SK-N-SH (cell line): ENCODE measurements around the gene WDR86. TPM values are rescaled to one million over a fixed set of nuclear protein-coding genes. Genes with fewer than 3 reads are reported as not detected.

Source experiments
- CTCF ChIA-PET: fragments of 300-600, 350-600 bp; formaldehyde crosslinking; extraction: SDS; loops from one replicate; lab custom pipeline; 2021; lab: Yijun Ruan, JAX
- POLR2A ChIA-PET: fragments of 350-600 bp; sonication (Branson Sonifier 250); formaldehyde crosslinking; extraction: SDS; loops from one replicate; lab custom pipeline; 2020; ENCODE audit warnings: antibody characterized with exemption, inconsistent platforms; lab: Yijun Ruan, JAX
- DNase-seq: peaks from one replicate; pipeline ENCODE4 v3.0.0; 2012
- H2AFZ ChIP-seq: fragments of 200-600 bp; sonication (generic); 2 replicates; pipeline ENCODE4 v1.8.1; 2016; ENCODE audit warnings: antibody characterized with exemption, mild to moderate bottlenecking, low read depth
- H3F3A ChIP-seq: fragments of 200-600 bp; sonication (generic); replicated peaks from 2 replicates; pipeline ENCODE3; 2016; ENCODE audit warnings: antibody characterized with exemption, mild to moderate bottlenecking; ENCODE audit not compliant: insufficient read depth
- H3K27ac ChIP-seq, 2 experiments: fragments of 200-500 bp in 1 of 2; fragments of 200-600 bp in 1 of 2; sonication (Bioruptor generic) in 1 of 2; sonication (generic), shearing (Covaris generic) in 1 of 2; 2 replicates each; pipeline versions ENCODE4 v1.5.1 to v1.6.1; 2014 to 2016; ENCODE audit warnings: low read depth in 2 of 2, inconsistent platforms in 1 of 2, low read length in 1 of 2, mild to moderate bottlenecking in 1 of 2, mixed read lengths in 1 of 2
- H3K27me3 ChIP-seq: fragments of 200-600 bp; sonication (generic), shearing (Covaris generic); 2 replicates; pipeline ENCODE4 v1.6.1; 2016; ENCODE audit warnings: mixed run types; ENCODE audit not compliant: insufficient read depth
- H3K36me3 ChIP-seq, 2 experiments: fragments of 200-500 bp in 1 of 2; fragments of 200-600 bp in 1 of 2; sonication (Bioruptor generic) in 1 of 2; sonication (generic) in 1 of 2; replicated peaks in 1 of 2; 2 replicates each; pipeline versions ENCODE3 to v1.5.1; 2014 to 2016; ENCODE audit warnings: low read length in 1 of 2, mild to moderate bottlenecking in 1 of 2; ENCODE audit not compliant: insufficient read depth in 2 of 2, control insufficient read depth in 1 of 2
- H3K4me1 ChIP-seq, 2 experiments: fragments of 200-500 bp in 1 of 2; fragments of 200-600 bp in 1 of 2; sonication (Bioruptor generic) in 1 of 2; sonication (generic), shearing (Covaris generic) in 1 of 2; 2 replicates each; pipeline versions ENCODE4 v1.5.1 to v1.6.1; 2014 to 2016; ENCODE audit warnings: low read depth in 1 of 2, low read length in 1 of 2, mixed run types in 1 of 2; ENCODE audit not compliant: insufficient read depth in 2 of 2, control insufficient read depth in 1 of 2
- H3K4me2 ChIP-seq: fragments of 200-600 bp; sonication (generic), shearing (Covaris generic); 2 replicates; pipeline ENCODE4 v1.6.1; 2017; ENCODE audit warnings: mixed run types
- H3K4me3 ChIP-seq, 2 experiments: fragments of 200-500 bp in 1 of 2; fragments of 200-600 bp in 1 of 2; sonication (Bioruptor generic) in 1 of 2; sonication (generic), shearing (Covaris generic) in 1 of 2; 2 replicates each; pipeline versions ENCODE4 v1.5.1 to v1.8.1; 2014 to 2016; ENCODE audit warnings: low read depth in 2 of 2, inconsistent platforms in 1 of 2, low read length in 1 of 2, mild to moderate bottlenecking in 1 of 2, mixed read lengths in 1 of 2, moderate library complexity in 1 of 2
- H3K79me2 ChIP-seq: fragments of 200-600 bp; sonication (generic); 2 replicates; pipeline ENCODE4 v1.8.1; 2017; ENCODE audit warnings: mild to moderate bottlenecking; ENCODE audit not compliant: insufficient read depth
- H3K9ac ChIP-seq: fragments of 200-600 bp; sonication (generic); 2 replicates; pipeline ENCODE4 v1.6.1; 2017; ENCODE audit warnings: mixed run types
- H3K9me2 ChIP-seq: fragments of 200-600 bp; sonication (generic); 2 replicates; pipeline ENCODE4 v1.6.1; 2017; ENCODE audit warnings: mixed run types
- H3K9me3 ChIP-seq: fragments of 200-600 bp; sonication (generic); 2 replicates; pipeline ENCODE4 v1.6.1; 2017; ENCODE audit warnings: mixed run types, mild to moderate bottlenecking, moderate library complexity
- H4K20me1 ChIP-seq: fragments of 200-600 bp; sonication (generic); 2 replicates; pipeline ENCODE4 v1.6.1; 2017; ENCODE audit warnings: mild to moderate bottlenecking, mixed run types; ENCODE audit not compliant: insufficient read depth
- CHD2 ChIP-seq: fragments of 150-350 bp; IDR thresholded peaks from 2 replicates; pipeline ENCODE4 v1.6.1; 2018; ENCODE audit warnings: low read length; ENCODE audit not compliant: partially characterized antibody
- CTCF ChIP-seq: fragments of 200-600 bp; sonication (generic); IDR thresholded peaks from 2 replicates; pipeline ENCODE4 v1.6.1; 2017; ENCODE audit warnings: antibody characterized with exemption, mild to moderate bottlenecking, moderate library complexity
- EP300 ChIP-seq, 2 experiments: IDR thresholded peaks; 2 replicates each; pipeline versions ENCODE4 v1.4.0 to v1.6.1; 2012; ENCODE audit warnings: borderline replicate concordance in 1 of 2, low read depth in 1 of 2, low read length in 1 of 2
- FOSL2 ChIP-seq: IDR thresholded peaks from 2 replicates; pipeline ENCODE4 v1.4.0; 2012; ENCODE audit warnings: low read depth, mild to moderate bottlenecking, moderate library complexity, borderline replicate concordance
- FOXM1 ChIP-seq: IDR thresholded peaks from 2 replicates; pipeline ENCODE4 v1.4.0; 2012; ENCODE audit warnings: low read depth, mild to moderate bottlenecking
- GATA2 ChIP-seq: sonication (generic); formaldehyde crosslinking; IDR thresholded peaks from 2 replicates; pipeline ENCODE4 v1.5.0; 2020; ENCODE audit warnings: mild to moderate bottlenecking, missing genetic modification reagents
- MEF2A ChIP-seq: IDR thresholded peaks from 2 replicates; pipeline ENCODE4 v1.4.0; 2012; ENCODE audit warnings: low read depth, borderline replicate concordance
- MXI1 ChIP-seq: IDR thresholded peaks from 2 replicates; pipeline ENCODE4 v1.6.1; 2012; ENCODE audit warnings: mild to moderate bottlenecking, low read depth, low read length, improper control_type of control experiment
- PBX3 ChIP-seq: IDR thresholded peaks from 2 replicates; pipeline ENCODE4; 2012
- RCOR1 ChIP-seq: fragments of 150-350 bp; IDR thresholded peaks from 2 replicates; pipeline ENCODE4 v1.6.1; 2017; ENCODE audit warnings: antibody characterized with exemption, low read length
- REST ChIP-seq: IDR thresholded peaks from 2 replicates; pipeline ENCODE4 v1.6.1; 2012; ENCODE audit warnings: mild to moderate bottlenecking, low read depth, low read length, moderate library complexity
- USF1 ChIP-seq: IDR thresholded peaks from 2 replicates; pipeline ENCODE4 v1.4.0; 2012; ENCODE audit warnings: low read depth, borderline replicate concordance
- YY1 ChIP-seq: IDR thresholded peaks from 2 replicates; pipeline ENCODE4 v1.4.0; 2012; ENCODE audit warnings: low read depth, mild to moderate bottlenecking
- WGBS: methylation state at CpG from one replicate; pipeline ENCODE4 v1.1.6; 2017; ENCODE audit warnings: low lambda C conversion rate; 5-methylcytosine and 5-hydroxymethylcytosine counted together
- polyA plus RNA-seq, 3 experiments: library from polyadenylated mRNA; depleted of rRNA; stranded (reverse); fragments of >200 nt; gene quantifications; 2 replicates each; pipeline ENCODE4 v1.2.3, GENCODE V29; 2012

The WDR86 gene
- polyA plus RNA-seq, 1 of the 3 experiments (the other 2 are of a cell fraction), result 1.0 TPM

- TF ChIP-seq CTCF (no peak), YY1 (no peak), FOXM1 (no peak), MEF2A (no peak), GATA2 (CRISPR knock-in tag) (no peak), EP300 (IDR thresholded peaks at IDR 0.05; ENCODE audit: borderline replicate concordance in 1 of 2, low read depth in 1 of 2, low read length in 1 of 2) (no peak), RCOR1 (no peak), CHD2 (no peak), MXI1 (no peak), USF1 (no peak), FOSL2 (no peak), REST (no peak), PBX3 (no peak)
- ChIA-PET CTCF (interaction anchor here (0.9 to 1.3 kb wide), 2 partner anchors 30 to 41 kb away, joined by 3 read pairs; no protein-coding TSS in a partner anchor), POLR2A (interaction anchor here (0.6 kb wide), 1 partner anchor 57 kb away, joined by 3 read pairs; no protein-coding TSS in a partner anchor)
- WGBS, result 46% methylated on average over 6 of the region's 8 CpGs
- Histone ChIP-seq H3K79me2 (no peaks in the 10 kb centered on the region), H2AFZ (no peak overlapping the region), H3K4me2 (no peak overlapping the region), H3K4me3 (no peak overlapping the region), H4K20me1 (no peaks in the 10 kb centered on the region), H3K36me3 (no peaks in the 10 kb centered on the region), H3K9me3 (no peaks in the 10 kb centered on the region), H3K27me3 (peaks cover 22% of the 10 kb centered on the region), H3K9me2 (no peaks in the 10 kb centered on the region), H3K4me1 (peaks cover 0 to 4% of the 10 kb centered on the region in 2 experiments; a peak in 1 of 4 replicates), H3K27ac (no peak overlapping the region), H3K9ac (no peak overlapping the region), H3F3A (no peaks in the 10 kb centered on the region)
- no peak for DNase-seq
Measured at GRCh38 chr7:151392002-151392401, 17.8 kb downstream of the WDR86 start.
